Neural cell (in vitro differentiated cells): ENCODE data around the gene TOMM22. TPM values are rescaled to one million over a fixed set of nuclear protein-coding genes. Genes with fewer than 3 reads are reported as not detected.

ENCODE experiments used
- H2AFZ ChIP-seq: fragments of 200-600, 300-800 bp; sonication (generic), shearing (Covaris generic); 2 replicates; pipeline ENCODE4 v1.6.0; 2014; ENCODE audit warnings: low read depth, mild to moderate bottlenecking, antibody characterized with exemption, low read length, moderate library complexity
- H3F3A ChIP-seq: fragments of 200-600 bp; shearing (Covaris generic); 2 replicates; pipeline ENCODE4 v1.6.1; 2016; ENCODE audit warnings: mild to moderate bottlenecking, moderate library complexity, mixed read lengths, antibody characterized with exemption, low read length; ENCODE audit not compliant: insufficient read depth, poor library complexity, severe bottlenecking
- H3K27ac ChIP-seq: fragments of 200-600, 300-800 bp; sonication (generic), shearing (Covaris generic); 2 replicates; pipeline ENCODE4 v1.5.1; 2014; ENCODE audit warnings: mild to moderate bottlenecking, low read length, moderate library complexity
- H3K27me3 ChIP-seq: fragments of 300-800, 200-600 bp; sonication (generic), shearing (Covaris generic); 2 replicates; pipeline ENCODE4 v1.6.0; 2014; ENCODE audit warnings: mild to moderate bottlenecking, low read depth, low read length, moderate library complexity; ENCODE audit not compliant: insufficient read depth
- H3K36me3 ChIP-seq: fragments of 300-800, 200-600 bp; sonication (generic), shearing (Covaris generic); 2 replicates; pipeline ENCODE4 v1.5.1; 2014; ENCODE audit warnings: mild to moderate bottlenecking, antibody characterized with exemption, low read length, moderate library complexity; ENCODE audit not compliant: insufficient read depth
- H3K4me2 ChIP-seq: fragments of 300-800, 200-600 bp; sonication (generic), shearing (Covaris generic); 2 replicates; pipeline ENCODE4 v1.6.0; 2014; ENCODE audit warnings: mild to moderate bottlenecking, low read length
- H3K4me3 ChIP-seq: fragments of 300-800, 200-600 bp; sonication (generic), shearing (Covaris generic); 2 replicates; pipeline ENCODE4 v1.5.1; 2014; ENCODE audit warnings: mild to moderate bottlenecking, low read length, moderate library complexity
- H3K79me2 ChIP-seq: fragments of 200-600 bp; shearing (Covaris generic); replicated peaks from 2 replicates; pipeline ENCODE4 v1.6.0; 2014; ENCODE audit warnings: mild to moderate bottlenecking, low read length, moderate library complexity; ENCODE audit not compliant: insufficient read depth
- H3K9ac ChIP-seq: fragments of 300-800, 200-600 bp; sonication (generic), shearing (Covaris generic); 2 replicates; pipeline ENCODE4 v1.6.1; 2016; ENCODE audit warnings: mild to moderate bottlenecking, low read length, mixed read lengths
- H3K9me2 ChIP-seq: fragments of 200-600 bp; shearing (Covaris generic); 2 replicates; pipeline ENCODE4 v1.6.1; 2016; ENCODE audit warnings: mild to moderate bottlenecking, low read length, mixed read lengths; ENCODE audit not compliant: insufficient read depth
- H3K9me3 ChIP-seq: fragments of 200-600, 300-800 bp; sonication (generic), shearing (Covaris generic); 2 replicates; pipeline ENCODE4 v1.6.1; 2016; ENCODE audit warnings: mild to moderate bottlenecking, mixed run types, low read length, moderate library complexity, mixed read lengths
- H4K20me1 ChIP-seq: fragments of 200-600 bp; shearing (Covaris generic); 2 replicates; pipeline ENCODE4 v1.6.1; 2016; ENCODE audit warnings: mild to moderate bottlenecking, mixed run types; ENCODE audit not compliant: insufficient read depth
- EP300 ChIP-seq: fragments of 450-650 bp; conservative IDR thresholded peaks from 2 replicates; pipeline ENCODE4 v1.6.1; 2014; ENCODE audit warnings: antibody characterized with exemption, mild to moderate bottlenecking, moderate library complexity; ENCODE audit not compliant: poor library complexity, severe bottlenecking
- EZH2 ChIP-seq: fragments of 200-600, 300-800 bp; shearing (Covaris generic), sonication (generic); IDR thresholded peaks from 2 replicates; pipeline ENCODE4 v1.6.1; 2014; ENCODE audit warnings: antibody characterized with exemption, low read length, borderline replicate concordance, mild to moderate bottlenecking; ENCODE audit not compliant: insufficient read depth, poor library complexity, severe bottlenecking
- MXI1 ChIP-seq: fragments of 450-650 bp; conservative IDR thresholded peaks from 2 replicates; pipeline ENCODE4 v1.6.1; 2014; ENCODE audit warnings: antibody characterized with exemption, mild to moderate bottlenecking; ENCODE audit not compliant: poor library complexity, severe bottlenecking
- POLR2AphosphoS5 ChIP-seq: IDR thresholded peaks from 2 replicates; pipeline ENCODE4 v1.6.1; 2012
- RAD21 ChIP-seq: fragments of 450-650 bp; conservative IDR thresholded peaks from 2 replicates; pipeline ENCODE4 v1.6.1; 2014; ENCODE audit warnings: antibody characterized with exemption, mild to moderate bottlenecking, moderate library complexity
- SMC3 ChIP-seq: fragments of 450-650 bp; conservative IDR thresholded peaks from 2 replicates; pipeline ENCODE4 v1.6.1; 2014; ENCODE audit warnings: antibody characterized with exemption, mild to moderate bottlenecking, moderate library complexity; ENCODE audit not compliant: poor library complexity
- TAF1 ChIP-seq: IDR thresholded peaks from 2 replicates; pipeline ENCODE4 v1.6.1; 2012; ENCODE audit warnings: low read depth
- polyA plus RNA-seq: library from polyadenylated mRNA; depleted of rRNA; stranded (reverse); fragments of >200 nt; gene quantifications from 2 replicates; pipeline ENCODE4 v1.2.3, GENCODE V29; 2014
- TF ChIP-seq, protein P1 (sequence below): fragments of 450-650 bp; IDR thresholded peaks from 2 replicates; pipeline ENCODE4 v1.5.1; 2014; ENCODE audit warnings: antibody characterized with exemption, mild to moderate bottlenecking, moderate library complexity; ENCODE audit not compliant: poor library complexity, severe bottlenecking
- TF ChIP-seq, protein P2 (sequence below): IDR thresholded peaks from 2 replicates; pipeline ENCODE4 v1.6.1; 2012; ENCODE audit warnings: borderline replicate concordance

Gene TOMM22
- polyA plus RNA-seq, 1 donor from 2014 or later = 112 TPM

DNA sequence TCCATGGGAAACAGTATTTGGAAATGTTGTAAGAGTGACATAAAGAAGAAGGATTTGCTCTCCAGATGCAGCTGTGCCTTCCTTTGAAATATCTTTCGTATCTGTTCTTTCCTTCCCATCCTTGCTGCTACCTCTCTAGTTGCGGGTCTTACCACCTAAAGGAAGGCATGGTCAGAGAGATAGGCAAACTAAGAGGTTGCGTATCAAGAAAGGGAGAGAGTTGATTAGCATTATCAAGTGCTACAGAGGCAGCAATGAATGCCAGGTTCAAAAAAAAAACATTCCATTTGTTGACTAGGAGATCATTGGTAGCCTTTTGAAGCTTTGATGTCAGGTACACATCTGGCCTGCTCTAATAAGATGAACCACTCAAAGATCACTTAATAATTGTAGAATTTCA, 28.6 kb downstream of the TOMM22 start:
- H3K9ac ChIP-seq = no peak overlapping the region
- no peak overlapping the region for H2AFZ ChIP-seq
- TF ChIP-seq, protein P1, sequence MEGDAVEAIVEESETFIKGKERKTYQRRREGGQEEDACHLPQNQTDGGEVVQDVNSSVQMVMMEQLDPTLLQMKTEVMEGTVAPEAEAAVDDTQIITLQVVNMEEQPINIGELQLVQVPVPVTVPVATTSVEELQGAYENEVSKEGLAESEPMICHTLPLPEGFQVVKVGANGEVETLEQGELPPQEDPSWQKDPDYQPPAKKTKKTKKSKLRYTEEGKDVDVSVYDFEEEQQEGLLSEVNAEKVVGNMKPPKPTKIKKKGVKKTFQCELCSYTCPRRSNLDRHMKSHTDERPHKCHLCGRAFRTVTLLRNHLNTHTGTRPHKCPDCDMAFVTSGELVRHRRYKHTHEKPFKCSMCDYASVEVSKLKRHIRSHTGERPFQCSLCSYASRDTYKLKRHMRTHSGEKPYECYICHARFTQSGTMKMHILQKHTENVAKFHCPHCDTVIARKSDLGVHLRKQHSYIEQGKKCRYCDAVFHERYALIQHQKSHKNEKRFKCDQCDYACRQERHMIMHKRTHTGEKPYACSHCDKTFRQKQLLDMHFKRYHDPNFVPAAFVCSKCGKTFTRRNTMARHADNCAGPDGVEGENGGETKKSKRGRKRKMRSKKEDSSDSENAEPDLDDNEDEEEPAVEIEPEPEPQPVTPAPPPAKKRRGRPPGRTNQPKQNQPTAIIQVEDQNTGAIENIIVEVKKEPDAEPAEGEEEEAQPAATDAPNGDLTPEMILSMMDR = no peak
- no peaks in the 10 kb centered on the region for H3K36me3 ChIP-seq
- H3K27me3 ChIP-seq = no peaks in the 10 kb centered on the region
- no peaks in the 10 kb centered on the region for H4K20me1 ChIP-seq
- H3F3A ChIP-seq = no peaks in the 10 kb centered on the region
- no peak overlapping the region for H3K27ac ChIP-seq
- H3K4me2 ChIP-seq = no peak overlapping the region
- peaks cover 76% of the 10 kb centered on the region for H3K79me2 ChIP-seq
- no peaks in the 10 kb centered on the region for H3K9me3 ChIP-seq
- no peak overlapping the region for H3K4me3 ChIP-seq
- no peaks in the 10 kb centered on the region for H3K9me2 ChIP-seq

- H3K27ac ChIP-seq = no peak overlapping the region
- H3K4me2 ChIP-seq = no peak overlapping the region
- peaks cover 76% of the 10 kb centered on the region for H3K79me2 ChIP-seq
- no peaks in the 10 kb centered on the region for H3K27me3 ChIP-seq
- H3K9me3 ChIP-seq = no peaks in the 10 kb centered on the region
- H3F3A ChIP-seq = no peaks in the 10 kb centered on the region
- TF ChIP-seq EZH2 (no peak), POLR2AphosphoS5 (no peak), EP300 (no peak), TAF1 (no peak), SMC3 (no peak)
- TF ChIP-seq, protein P2, sequence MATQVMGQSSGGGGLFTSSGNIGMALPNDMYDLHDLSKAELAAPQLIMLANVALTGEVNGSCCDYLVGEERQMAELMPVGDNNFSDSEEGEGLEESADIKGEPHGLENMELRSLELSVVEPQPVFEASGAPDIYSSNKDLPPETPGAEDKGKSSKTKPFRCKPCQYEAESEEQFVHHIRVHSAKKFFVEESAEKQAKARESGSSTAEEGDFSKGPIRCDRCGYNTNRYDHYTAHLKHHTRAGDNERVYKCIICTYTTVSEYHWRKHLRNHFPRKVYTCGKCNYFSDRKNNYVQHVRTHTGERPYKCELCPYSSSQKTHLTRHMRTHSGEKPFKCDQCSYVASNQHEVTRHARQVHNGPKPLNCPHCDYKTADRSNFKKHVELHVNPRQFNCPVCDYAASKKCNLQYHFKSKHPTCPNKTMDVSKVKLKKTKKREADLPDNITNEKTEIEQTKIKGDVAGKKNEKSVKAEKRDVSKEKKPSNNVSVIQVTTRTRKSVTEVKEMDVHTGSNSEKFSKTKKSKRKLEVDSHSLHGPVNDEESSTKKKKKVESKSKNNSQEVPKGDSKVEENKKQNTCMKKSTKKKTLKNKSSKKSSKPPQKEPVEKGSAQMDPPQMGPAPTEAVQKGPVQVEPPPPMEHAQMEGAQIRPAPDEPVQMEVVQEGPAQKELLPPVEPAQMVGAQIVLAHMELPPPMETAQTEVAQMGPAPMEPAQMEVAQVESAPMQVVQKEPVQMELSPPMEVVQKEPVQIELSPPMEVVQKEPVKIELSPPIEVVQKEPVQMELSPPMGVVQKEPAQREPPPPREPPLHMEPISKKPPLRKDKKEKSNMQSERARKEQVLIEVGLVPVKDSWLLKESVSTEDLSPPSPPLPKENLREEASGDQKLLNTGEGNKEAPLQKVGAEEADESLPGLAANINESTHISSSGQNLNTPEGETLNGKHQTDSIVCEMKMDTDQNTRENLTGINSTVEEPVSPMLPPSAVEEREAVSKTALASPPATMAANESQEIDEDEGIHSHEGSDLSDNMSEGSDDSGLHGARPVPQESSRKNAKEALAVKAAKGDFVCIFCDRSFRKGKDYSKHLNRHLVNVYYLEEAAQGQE = no peak
- no peaks in the 10 kb centered on the region for H3K36me3 ChIP-seq
- H3K9me2 ChIP-seq = no peaks in the 10 kb centered on the region
- H3K4me3 ChIP-seq = no peak overlapping the region
- no peak overlapping the region for H2AFZ ChIP-seq
- H4K20me1 ChIP-seq = no peaks in the 10 kb centered on the region
- H3K9ac ChIP-seq = no peak overlapping the region
These were observed 29.1 kb downstream of the TOMM22 start for GRCh38 chr22:38710866-38711265.

DNA sequence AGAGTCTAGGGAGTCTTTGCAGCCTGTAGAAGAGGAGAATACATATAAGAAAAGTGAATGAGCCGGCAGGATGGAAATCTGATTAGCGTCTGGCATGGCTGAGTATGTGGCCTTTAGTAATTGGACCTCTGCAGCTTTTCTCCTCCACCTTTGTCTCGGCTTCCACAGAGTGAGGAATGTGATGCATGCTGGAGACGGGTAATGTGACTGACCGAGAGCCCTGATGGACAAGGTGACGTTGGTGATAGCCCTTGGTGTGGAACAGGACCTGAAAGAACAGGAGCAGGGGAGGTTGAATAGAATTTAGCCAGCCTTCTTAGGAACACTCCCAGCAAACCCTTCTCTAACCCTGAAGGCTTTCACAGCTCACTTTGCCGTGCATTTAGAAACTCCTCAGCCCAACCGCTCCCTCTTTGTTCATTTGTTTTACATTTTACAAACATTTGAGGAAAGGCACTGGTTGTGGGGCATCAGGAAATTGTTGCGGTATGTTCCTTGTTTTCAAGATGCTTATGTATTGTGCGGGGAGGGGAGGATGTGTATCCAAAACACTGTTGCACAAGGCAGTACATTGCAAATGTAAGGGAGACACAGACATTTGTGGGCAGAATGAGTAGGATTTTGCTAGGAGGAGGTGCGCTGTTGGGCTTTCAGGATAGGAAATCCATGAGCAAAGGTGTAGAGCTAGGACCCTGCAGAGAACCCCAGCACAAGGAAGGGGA, 30.9 kb downstream of the TOMM22 start:
- no peak overlapping the region for H3K27ac ChIP-seq
- no peaks in the 10 kb centered on the region for H3K9me3 ChIP-seq
- H3K9me2 ChIP-seq = no peaks in the 10 kb centered on the region
- H3K79me2 ChIP-seq = peaks cover 61% of the 10 kb centered on the region
- H3K36me3 ChIP-seq = no peaks in the 10 kb centered on the region
- no peaks in the 10 kb centered on the region for H3K27me3 ChIP-seq
- H3F3A ChIP-seq = no peaks in the 10 kb centered on the region
- no peak overlapping the region for H3K9ac ChIP-seq
- H4K20me1 ChIP-seq = no peaks in the 10 kb centered on the region
- no peak overlapping the region for H2AFZ ChIP-seq
- H3K4me2 ChIP-seq = no peak overlapping the region
- TF ChIP-seq, protein P1 = no peak
- no peak for TF ChIP-seq POLR2AphosphoS5
- TF ChIP-seq SMC3 = no peak
- TF ChIP-seq RAD21 = no peak
- TF ChIP-seq, protein P2 = no peak
- TF ChIP-seq TAF1 = no peak
- no peak for TF ChIP-seq MXI1
- TF ChIP-seq EZH2 = no peak
- no peak for TF ChIP-seq EP300
- H3K4me3 ChIP-seq = no peak overlapping the region
